H1 (cell line): ENCODE results near the gene IFNL2. TPM values are rescaled to one million over a fixed set of nuclear protein-coding genes. Genes with fewer than 3 reads are reported as not detected.
"Not testable (repeated sequence)": the region's sequence is repeated elsewhere in the genome, so short reads cannot be mapped to it uniquely, and the experiment has no call there.

Experiments used
- CTCF ChIA-PET: fragments of 300-600 bp; sonication (Branson Sonifier 250); formaldehyde crosslinking; loops from one replicate; lab custom pipeline; 2021; ENCODE audit not compliant: partially characterized antibody; lab: Charles Lee
- POLR2A ChIA-PET: fragments of 300-600 bp; sonication (Branson Sonifier 250); formaldehyde crosslinking; loops from one replicate; lab custom pipeline; 2021; ENCODE audit warnings: inconsistent platforms; ENCODE audit not compliant: partially characterized antibody; lab: Charles Lee
- DNase-seq, 2 experiments: peaks; one replicate each; pipeline versions ENCODE4 v3.0.0 to v3.0.0-alpha.2; 2010 to 2022; ENCODE audit warnings: low spot score in 2 of 2, low read depth in 1 of 2, mixed read lengths in 1 of 2
- FAIRE-seq: peaks from 2 replicates; lab custom pipeline; 2011; peaks lifted over from hg19 to GRCh38; lab: Jason Lieb, UNC
- H2AFZ ChIP-seq: 2 replicates; pipeline ENCODE4 v1.8.1; 2012; ENCODE audit warnings: low read length, inconsistent platforms
- H2AK5ac ChIP-seq: 2 replicates; pipeline ENCODE4 v1.6.1; 2013; ENCODE audit warnings: low read depth, low read length
- H2BK120ac ChIP-seq: replicated peaks from 2 replicates; pipeline ENCODE3; 2013; ENCODE audit warnings: low read depth, low read length, inconsistent platforms
- H2BK12ac ChIP-seq: 2 replicates; pipeline ENCODE4 v1.6.1; 2013; ENCODE audit warnings: low read depth, low read length
- H2BK15ac ChIP-seq: 2 replicates; pipeline ENCODE4 v1.6.1; 2013; ENCODE audit warnings: low read length
- H2BK20ac ChIP-seq: 2 replicates; pipeline ENCODE4 v1.6.1; 2013; ENCODE audit warnings: low read length
- H2BK5ac ChIP-seq: 2 replicates; pipeline ENCODE4 v1.6.1; 2013; ENCODE audit warnings: low read depth, low read length
- H3K14ac ChIP-seq: 2 replicates; pipeline ENCODE4 v1.6.1; 2013; ENCODE audit warnings: inconsistent platforms; ENCODE audit not compliant: insufficient read length
- H3K18ac ChIP-seq: 2 replicates; pipeline ENCODE4 v1.6.1; 2013; ENCODE audit warnings: low read length; ENCODE audit errors: extremely low read depth
- H3K23ac ChIP-seq: 2 replicates; pipeline ENCODE4 v1.6.1; 2013; ENCODE audit warnings: inconsistent platforms; ENCODE audit not compliant: insufficient read length
- H3K23me2 ChIP-seq: 2 replicates; pipeline ENCODE4 v1.6.1; 2013; ENCODE audit warnings: low read depth, low read length
- H3K27ac ChIP-seq: 2 replicates; pipeline ENCODE4 v1.6.1; 2011; ENCODE audit warnings: low read depth, low read length, inconsistent platforms
- H3K27me3 ChIP-seq, 4 experiments: replicated peaks in 1 of 4; 1 replicate in 1 of 4; 2 replicates in 3 of 4; pipeline versions ENCODE4 v1.6.1 to v1.8.1; 2011 to 2013; ENCODE audit warnings: low read length in 3 of 4, mild to moderate bottlenecking in 3 of 4, inconsistent platforms in 2 of 4, mixed read lengths in 2 of 4, moderate library complexity in 1 of 4; ENCODE audit not compliant: control insufficient read depth in 3 of 4, insufficient read depth in 3 of 4; ENCODE audit errors: extremely low read depth in 1 of 4
- H3K36me3 ChIP-seq, 4 experiments: 2 replicates each; pipeline versions ENCODE4 v1.6.1 to v1.8.1; 2011 to 2013; ENCODE audit warnings: mild to moderate bottlenecking in 4 of 4, low read length in 3 of 4, moderate library complexity in 2 of 4, control low read depth in 1 of 4, inconsistent platforms in 1 of 4; ENCODE audit not compliant: insufficient read depth in 4 of 4, control insufficient read depth in 2 of 4
- H3K4ac ChIP-seq: replicated peaks from 2 replicates; pipeline ENCODE3; 2013; ENCODE audit warnings: low read length, low read depth, mixed read lengths, inconsistent platforms; ENCODE audit not compliant: insufficient read length
- H3K4me1 ChIP-seq, 4 experiments: replicated peaks in 1 of 4; 1 replicate in 1 of 4; 2 replicates in 3 of 4; pipeline versions ENCODE4 v1.6.1 to v1.8.1; 2011 to 2013; ENCODE audit warnings: low read length in 3 of 4, inconsistent platforms in 2 of 4, mixed read lengths in 1 of 4; ENCODE audit not compliant: insufficient read depth in 4 of 4, control insufficient read depth in 3 of 4
- H3K4me2 ChIP-seq, 2 experiments: 2 replicates each; pipeline versions ENCODE4 v1.6.1 to v1.8.1; 2011 to 2013; ENCODE audit warnings: low read depth in 2 of 2, low read length in 2 of 2, control low read depth in 1 of 2, inconsistent platforms in 1 of 2, mild to moderate bottlenecking in 1 of 2; ENCODE audit not compliant: insufficient read depth in 1 of 2
- H3K4me3 ChIP-seq, 4 experiments: fragments of 200-600, 300-600 bp in 1 of 4; sonication (generic), shearing (Covaris generic), sonication (Bioruptor Twin) in 1 of 4; 2 replicates each; pipeline versions ENCODE4 v1.5.1 to v1.8.1; 2011 to 2016; ENCODE audit warnings: low read length in 4 of 4, low read depth in 3 of 4, control low read depth in 2 of 4, inconsistent platforms in 2 of 4, mild to moderate bottlenecking in 2 of 4, mixed read lengths in 1 of 4, moderate library complexity in 1 of 4; ENCODE audit not compliant: insufficient read depth in 2 of 4; ENCODE audit errors: extremely low read depth in 1 of 4
- H3K56ac ChIP-seq: replicated peaks from 2 replicates; pipeline ENCODE3; 2013; ENCODE audit warnings: low read depth, mild to moderate bottlenecking, mixed read lengths, low read length, inconsistent platforms; ENCODE audit not compliant: insufficient read length
- H3K79me1 ChIP-seq: 2 replicates; pipeline ENCODE4 v1.6.1; 2013; ENCODE audit warnings: low read depth, low read length, control low read depth
- H3K79me2 ChIP-seq, 2 experiments: 2 replicates each; pipeline versions ENCODE4 v1.6.1 to v1.8.1; 2012 to 2013; ENCODE audit warnings: low read length in 2 of 2, mild to moderate bottlenecking in 2 of 2, inconsistent platforms in 1 of 2; ENCODE audit not compliant: insufficient read depth in 2 of 2, control insufficient read depth in 1 of 2
- H3K9ac ChIP-seq, 4 experiments: replicated peaks in 1 of 4; 1 replicate in 1 of 4; 2 replicates in 3 of 4; pipeline versions ENCODE4 v1.6.1 to v1.8.1; 2011 to 2013; ENCODE audit warnings: low read depth in 3 of 4, low read length in 3 of 4, control low read depth in 2 of 4, mild to moderate bottlenecking in 2 of 4, moderate library complexity in 2 of 4, inconsistent platforms in 1 of 4; ENCODE audit errors: extremely low read depth in 1 of 4
- H3K9me3 ChIP-seq, 2 experiments: 2 replicates each; pipeline versions ENCODE4 v1.6.1 to v1.8.1; 2012 to 2013; ENCODE audit warnings: mild to moderate bottlenecking in 2 of 2, moderate library complexity in 2 of 2, control low read depth in 1 of 2, inconsistent platforms in 1 of 2, low read depth in 1 of 2, low read length in 1 of 2, mixed read lengths in 1 of 2; ENCODE audit not compliant: insufficient read depth in 2 of 2
- H4K20me1 ChIP-seq, 2 experiments: replicated peaks in 1 of 2; 2 replicates each; pipeline versions ENCODE3 to v1.8.1; 2011 to 2013; ENCODE audit warnings: inconsistent platforms in 2 of 2, low read length in 2 of 2, mild to moderate bottlenecking in 1 of 2; ENCODE audit not compliant: insufficient read depth in 2 of 2, control insufficient read depth in 1 of 2
- H4K5ac ChIP-seq: 2 replicates; pipeline ENCODE4 v1.6.1; 2013; ENCODE audit warnings: low read length, low read depth, mixed read lengths, inconsistent platforms; ENCODE audit not compliant: insufficient read length
- H4K8ac ChIP-seq: 2 replicates; pipeline ENCODE4 v1.8.0; 2013; ENCODE audit warnings: mild to moderate bottlenecking, moderate library complexity, low read length, inconsistent platforms; ENCODE audit not compliant: insufficient read depth; ENCODE audit errors: extremely low read depth
- H4K91ac ChIP-seq: replicated peaks from 2 replicates; pipeline ENCODE3; 2013; ENCODE audit warnings: low read length, mixed read lengths, inconsistent platforms; ENCODE audit not compliant: insufficient read length
- WGBS, 2 experiments: shearing (Covaris generic) in 1 of 2; methylation state at CpG; one replicate each; pipeline versions ENCODE4 v1.1.6 to v1.1.7; 2013 to 2015; ENCODE audit warnings: low lambda C conversion rate in 2 of 2, mixed read lengths in 2 of 2, inconsistent platforms in 1 of 2, low coverage in 1 of 2, missing lambda C conversion rate in 1 of 2; ENCODE audit not compliant: insufficient replicate concordance in 2 of 2, insufficient coverage in 1 of 2, insufficient read length in 1 of 2; ENCODE audit errors: extremely low coverage in 1 of 2, missing lambda C conversion rate in 1 of 2; 5-methylcytosine and 5-hydroxymethylcytosine counted together
- polyA plus RNA-seq, 7 experiments: library from polyadenylated mRNA; depleted of rRNA in 3 of 7; stranded (reverse) in 5 of 7; unstranded in 2 of 7; fragments of >200 nt in 5 of 7; fragments of 200-250 nt in 2 of 7; gene quantifications; 1 replicate in 5 of 7; 2 replicates in 1 of 7; 4 replicates in 1 of 7; pipeline versions ENCODE4 v1.2.1 to v1.2.3, GENCODE V29; 2011 to 2013; ENCODE audit warnings: missing spikeins in 2 of 7, mixed read lengths in 2 of 7
- total RNA-seq: library from RNA; stranded (reverse); fragmentation: NEBNext Ultra II Directional; extraction: Animal tissue kit (Norgen Biotek cat#: 25700); gene quantifications from 2 replicates; pipeline ENCODE4 v1.2.1, GENCODE V29; 2021

IFNL2 gene
- total and polyA plus RNA-seq, 2 of the 8 experiments (the other 6 are each of a cell fraction or from before 2014, with no cell fraction given) = not detected

- POLR2A ChIA-PET, H4K5ac ChIP-seq, H3K36me3 ChIP-seq, H4K20me1 ChIP-seq, H2AFZ ChIP-seq, H2AK5ac ChIP-seq, H3K4ac ChIP-seq, H3K4me3 ChIP-seq, H3K56ac ChIP-seq, H3K23ac ChIP-seq, H3K9me3 ChIP-seq, H3K79me2 ChIP-seq, H2BK20ac ChIP-seq, DNase-seq, H4K8ac ChIP-seq, H2BK15ac ChIP-seq, H3K9ac ChIP-seq, H2BK12ac ChIP-seq, FAIRE-seq, H3K14ac ChIP-seq, H3K27ac ChIP-seq, H3K79me1 ChIP-seq, H2BK5ac ChIP-seq, H2BK120ac ChIP-seq, H3K18ac ChIP-seq, H4K91ac ChIP-seq, H3K4me2 ChIP-seq: not testable (repeated sequence)
- Histone ChIP-seq H3K4me1 (peaks cover 0 to 13% (median 7%) of the 10 kb centered on the region in 4 experiments; a peak in 4 of 7 replicates), H3K27me3 (peaks cover 25 to 32% (median 26%) of the 10 kb centered on the region in 4 experiments), H3K23me2 (peaks cover 11% of the 10 kb centered on the region; the same call in 1 of the 2 replicates)
- CTCF ChIA-PET = interaction anchor here (0.5 to 1.0 kb wide), 2 partner anchors 41 to 146 kb away, joined by 3 to 4 read pairs; no protein-coding TSS in a partner anchor
- 85% methylated on average over 5 of the region's 10 CpGs; no CpG with 5 or more reads in 1 of the 2 experiments for WGBS, 2 experiments
These were observed 481 bp downstream of the IFNL2 start for GRCh38 chr19:39268531-39269223.
